EH (cell line): Measurements from ENCODE around the gene MAGEL2.
"Not testable (repeated sequence)": the region's sequence is repeated elsewhere in the genome, so short reads cannot be mapped to it uniquely, and the experiment has no call there.

Experiments used
- DNase-seq: peaks from one replicate; pipeline ENCODE4 v3.0.0-alpha.2; 2015; ENCODE audit warnings: low read depth

The MAGEL2 gene

GRCh38 chr15:23606226-23606625 is 41.4 kb downstream of the MAGEL2 start:
- DNase-seq: no peak

GRCh38 chr15:23602124-23602523 is 45.5 kb downstream of the MAGEL2 start:
- no peak for DNase-seq

GRCh38 chr15:23599053-23599452 is 48.6 kb downstream of the MAGEL2 start:
- no peak for DNase-seq

GRCh38 chr15:23597278-23597677 is 50.4 kb downstream of the MAGEL2 start:
- not testable (repeated sequence) for DNase-seq

GRCh38 chr15:23596736-23597135 is 50.9 kb downstream of the MAGEL2 start:
- no peak for DNase-seq

- no peak for DNase-seq
Observed at GRCh38 chr15:23595368-23595767, 52.3 kb downstream of the MAGEL2 start.

GRCh38 chr15:23594252-23594770 is 53.4 kb downstream of the MAGEL2 start:
- DNase-seq: no peak
